Kidney tubule cell (primary cell): ENCODE results near the gene AP1AR.
A peak's percentile ranks its signal among the peaks of the same experiment; 100 is the strongest.
"Not testable (repeated sequence)": the region's sequence is repeated elsewhere in the genome, so short reads cannot be mapped to it uniquely, and the experiment has no call there.

Source experiments
- DNase-seq: peaks from one replicate; pipeline ENCODE4 v3.0.0-alpha.2; 2018; ENCODE audit warnings: low spot score

AP1AR gene, protein sequence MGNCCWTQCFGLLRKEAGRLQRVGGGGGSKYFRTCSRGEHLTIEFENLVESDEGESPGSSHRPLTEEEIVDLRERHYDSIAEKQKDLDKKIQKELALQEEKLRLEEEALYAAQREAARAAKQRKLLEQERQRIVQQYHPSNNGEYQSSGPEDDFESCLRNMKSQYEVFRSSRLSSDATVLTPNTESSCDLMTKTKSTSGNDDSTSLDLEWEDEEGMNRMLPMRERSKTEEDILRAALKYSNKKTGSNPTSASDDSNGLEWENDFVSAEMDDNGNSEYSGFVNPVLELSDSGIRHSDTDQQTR

DNA sequence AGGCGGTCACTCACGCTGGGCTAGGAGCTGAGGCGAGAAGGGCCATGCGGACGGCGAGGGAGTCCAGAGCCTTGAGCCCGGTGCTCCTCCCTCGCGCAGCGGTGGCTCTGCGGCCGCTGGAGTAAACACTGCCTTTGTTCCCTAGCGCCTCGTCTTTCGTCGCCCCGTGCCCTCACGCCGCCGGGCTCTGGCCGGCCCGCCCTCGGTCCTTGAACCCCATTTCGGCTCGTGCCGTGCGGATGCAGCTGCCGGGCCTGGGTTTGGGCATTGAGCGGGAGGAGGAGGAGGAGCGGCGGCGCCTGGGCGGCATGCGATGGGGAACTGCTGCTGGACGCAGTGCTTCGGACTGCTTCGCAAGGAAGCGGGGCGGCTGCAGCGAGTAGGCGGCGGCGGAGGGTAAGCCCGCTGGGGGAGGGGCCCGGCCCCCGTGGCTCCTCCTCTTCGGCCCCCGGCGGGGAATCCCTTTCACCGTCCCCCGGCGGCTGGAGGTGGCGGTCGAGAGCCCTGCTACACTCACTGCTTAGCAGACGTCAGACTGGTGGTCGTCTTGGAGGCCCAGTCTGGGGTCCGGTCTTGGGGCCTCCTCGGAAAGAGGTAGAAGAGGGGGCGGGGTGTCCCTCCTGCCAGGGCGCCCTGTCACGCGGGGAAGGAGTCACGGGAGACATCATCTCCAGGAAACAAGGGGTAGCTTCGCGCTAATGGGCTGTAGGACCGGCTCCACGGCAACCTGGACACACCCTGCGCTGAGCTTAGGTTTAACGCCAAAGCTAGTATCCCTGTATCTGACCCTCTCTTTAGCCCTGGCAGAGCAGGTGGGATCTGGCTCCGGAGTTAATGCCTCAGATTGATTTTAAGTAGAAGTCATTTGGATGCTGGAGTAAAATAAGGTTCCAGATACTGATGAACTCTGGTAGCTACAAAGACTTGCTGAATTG is at the start of gene AP1AR:
TSS of gene AP1AR (plus strand) at position 9 of the 935 bp plus-strand sequence. CDS start at position 314, 305 bp downstream.
- DNase-seq = peak; percentile 83

DNA sequence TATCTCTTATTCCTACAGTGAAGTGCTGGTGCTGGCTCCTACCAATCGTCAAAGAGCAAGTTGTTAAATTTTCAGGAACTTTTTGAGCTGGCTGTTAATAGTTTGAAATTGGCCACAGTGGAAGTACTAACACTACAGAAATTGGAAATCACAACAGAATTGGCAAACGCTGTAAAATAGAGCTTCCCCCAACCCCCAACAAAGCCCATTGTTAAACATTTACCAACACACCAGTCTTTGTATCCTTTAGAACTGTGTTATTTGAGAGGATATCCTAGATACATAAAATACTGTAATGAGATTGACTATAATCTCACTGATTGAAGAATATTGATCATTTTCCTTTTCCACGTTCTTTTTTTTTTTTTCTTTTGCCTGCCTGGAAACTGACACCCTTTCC is 49.0 kb upstream of the AP1AR start:
- no peak for DNase-seq

DNA sequence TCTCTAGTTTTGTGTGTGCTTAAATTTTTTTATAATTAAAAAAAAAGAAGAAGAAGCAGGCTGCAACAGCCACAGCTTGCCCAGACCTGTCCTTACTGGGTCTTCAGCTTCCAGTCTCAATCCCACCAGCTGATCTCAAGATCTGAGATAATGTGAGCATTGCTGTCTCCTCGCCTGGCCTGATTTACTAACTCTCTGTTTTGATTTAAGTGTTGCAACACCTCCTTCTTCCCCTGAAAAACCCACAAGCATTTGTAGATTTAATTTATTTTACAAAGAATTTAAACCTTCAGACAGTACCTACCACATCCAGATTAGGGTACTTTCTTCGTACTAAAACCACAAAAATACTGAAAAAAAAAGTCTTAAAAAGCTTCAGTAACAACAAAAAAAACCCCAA is 48.3 kb upstream of the AP1AR start:
- DNase-seq = no peak

DNA sequence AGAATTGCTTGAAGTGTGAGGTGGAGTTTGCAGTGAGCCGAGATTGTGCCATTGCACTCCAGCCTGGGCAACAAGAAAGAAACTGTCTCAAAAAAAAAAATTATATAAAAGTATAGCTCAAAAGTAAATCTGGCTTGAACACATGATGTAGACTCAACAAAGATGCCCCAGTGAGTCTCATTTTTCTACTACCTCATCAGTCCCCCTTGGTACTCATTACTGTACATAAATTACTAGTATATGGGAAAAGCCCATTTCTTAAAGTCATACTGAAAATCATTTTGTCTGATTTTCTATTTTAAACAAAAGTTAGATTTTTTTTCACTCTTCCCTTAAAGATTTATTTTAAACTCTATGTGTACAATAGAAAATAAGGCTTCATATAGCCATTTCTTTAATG is 47.1 kb upstream of the AP1AR start:
- no peak for DNase-seq

DNA sequence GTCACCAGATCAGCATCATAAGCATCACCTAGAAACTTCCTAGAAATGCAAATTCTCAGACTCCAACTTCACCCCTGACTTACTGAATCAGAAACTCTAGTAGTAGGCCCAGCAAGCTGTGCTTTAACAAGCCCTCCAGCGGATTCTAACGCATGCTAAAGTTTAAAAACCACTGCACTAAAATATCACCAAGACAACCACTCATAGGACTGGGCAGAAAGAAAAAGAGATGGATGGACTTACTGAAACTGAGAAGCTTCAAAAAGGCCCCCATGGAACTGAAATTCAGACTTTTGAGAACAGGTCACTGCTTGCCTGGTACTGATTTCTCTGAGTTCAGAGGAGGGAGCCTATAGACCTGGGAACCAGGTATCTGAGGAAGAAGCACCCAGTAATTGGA is 46.3 kb upstream of the AP1AR start:
- DNase-seq = no peak

DNA sequence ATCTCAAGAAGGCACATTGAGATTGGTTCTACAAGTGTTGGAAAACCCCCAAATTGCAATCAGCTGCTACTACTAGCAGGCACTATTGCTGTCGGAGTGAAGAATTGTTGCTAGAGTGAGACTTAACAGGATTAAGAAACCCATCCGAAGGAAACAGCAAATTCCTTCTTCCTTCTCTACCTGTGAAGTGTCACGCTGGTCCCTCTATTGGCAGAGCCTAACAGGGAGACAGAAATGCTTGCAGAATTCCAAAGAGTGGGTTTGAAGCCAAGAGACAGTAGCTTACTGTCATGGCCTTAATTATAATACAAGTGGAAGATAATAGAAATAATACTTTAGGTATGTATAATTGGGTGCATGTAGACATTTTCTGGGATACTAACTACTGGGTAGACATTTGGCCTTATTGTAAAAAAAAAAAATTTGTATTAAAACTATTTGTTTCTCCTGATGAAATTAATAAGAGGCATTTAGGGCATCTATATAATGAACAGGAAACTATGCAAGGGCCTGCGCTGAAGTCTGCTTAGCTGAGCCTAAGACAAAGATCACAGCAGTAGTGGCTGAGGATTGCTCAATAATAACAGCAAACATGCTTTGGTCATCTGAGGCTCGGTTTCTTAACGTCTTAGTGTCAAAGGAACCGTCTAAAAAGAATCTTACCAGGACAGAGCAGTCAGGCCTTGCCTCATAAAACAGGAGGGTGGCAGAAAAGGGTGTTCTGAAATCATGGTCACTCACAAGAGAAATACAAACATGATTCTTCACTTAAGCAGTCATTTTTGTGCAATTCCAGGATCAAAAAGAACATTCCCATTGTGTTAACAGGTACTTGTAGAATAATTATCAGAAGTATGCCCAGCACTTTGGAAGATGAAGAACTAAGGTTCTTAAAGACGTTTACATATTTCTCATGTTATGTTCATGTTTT is 45.6 kb upstream of the AP1AR start:
- no peak for DNase-seq

DNA sequence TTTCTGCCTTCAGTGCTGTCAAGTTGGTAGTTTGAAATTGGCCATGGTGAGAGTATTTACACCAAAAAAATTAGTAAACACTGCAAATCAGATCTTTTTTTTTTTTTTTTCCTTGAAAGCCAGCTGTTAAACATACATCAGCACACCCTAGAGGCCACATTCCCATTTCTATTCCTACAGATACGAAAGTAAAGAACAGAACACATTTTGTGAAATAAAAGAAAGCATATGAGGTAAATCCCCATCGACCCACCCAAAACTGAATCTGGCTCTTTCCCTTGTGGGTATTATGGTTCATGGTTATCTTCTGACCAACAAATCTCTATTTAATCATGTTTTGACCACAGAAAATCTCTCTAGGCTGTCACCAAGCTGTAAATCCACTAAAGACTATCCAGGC is 41.8 kb upstream of the AP1AR start:
- DNase-seq = no peak

DNA sequence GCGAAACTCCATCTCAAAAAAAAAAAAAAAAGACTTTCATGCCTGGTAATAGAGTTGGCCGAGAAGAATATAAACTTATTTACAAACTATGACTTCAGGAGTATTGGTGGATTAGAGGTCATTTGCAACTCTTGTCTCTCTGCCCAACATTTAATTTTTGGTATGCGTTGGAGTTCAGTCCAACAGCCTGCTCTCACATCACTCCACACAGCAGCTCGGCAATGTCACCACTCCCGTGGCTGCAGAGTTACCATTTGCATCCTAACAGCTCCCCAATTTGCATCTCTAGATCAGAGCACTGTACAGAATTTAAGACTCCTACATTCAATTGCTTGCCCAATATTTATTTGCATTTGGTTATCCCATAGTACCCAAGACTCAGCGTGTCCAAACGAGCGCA is 40.9 kb upstream of the AP1AR start:
- no peak for DNase-seq

DNA sequence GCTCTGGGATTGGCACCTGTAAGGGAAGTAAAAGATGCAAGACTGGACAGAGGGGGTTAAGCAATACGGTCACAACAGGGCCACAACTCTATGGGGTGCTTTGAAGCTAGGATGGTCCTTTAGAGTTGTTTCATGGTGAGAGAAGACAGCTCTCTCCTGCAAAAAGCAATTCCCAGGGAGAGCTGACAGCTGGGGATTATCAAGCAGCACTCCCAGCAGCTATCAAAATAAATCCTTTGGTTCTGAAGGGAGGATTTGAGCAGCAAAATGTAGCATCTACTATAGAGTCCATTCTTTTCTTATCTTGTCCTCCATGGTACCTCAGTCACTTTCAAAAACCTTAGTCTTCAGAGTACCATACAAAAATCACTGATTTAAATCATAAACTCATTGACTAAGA is 35.1 kb upstream of the AP1AR start:
- no peak for DNase-seq

DNA sequence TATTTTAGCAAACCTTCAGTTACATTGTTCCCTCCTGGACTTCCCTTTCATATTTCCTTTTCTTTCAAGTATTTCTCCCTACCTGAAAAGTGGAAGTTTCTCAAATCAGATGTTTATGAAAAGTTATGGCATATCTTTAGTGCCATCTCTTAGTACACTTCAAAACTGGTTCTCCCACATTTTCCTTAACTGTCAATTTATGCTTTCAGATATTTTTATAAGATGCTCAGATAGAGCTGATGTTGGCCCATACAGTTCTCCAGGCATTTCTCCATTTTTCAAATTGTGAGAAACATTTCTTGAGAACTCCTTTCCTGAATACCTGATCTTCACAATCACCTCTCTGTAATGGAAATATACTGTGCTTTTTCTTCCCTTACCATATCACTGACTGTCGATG is 32.5 kb upstream of the AP1AR start:
- no peak for DNase-seq

DNA sequence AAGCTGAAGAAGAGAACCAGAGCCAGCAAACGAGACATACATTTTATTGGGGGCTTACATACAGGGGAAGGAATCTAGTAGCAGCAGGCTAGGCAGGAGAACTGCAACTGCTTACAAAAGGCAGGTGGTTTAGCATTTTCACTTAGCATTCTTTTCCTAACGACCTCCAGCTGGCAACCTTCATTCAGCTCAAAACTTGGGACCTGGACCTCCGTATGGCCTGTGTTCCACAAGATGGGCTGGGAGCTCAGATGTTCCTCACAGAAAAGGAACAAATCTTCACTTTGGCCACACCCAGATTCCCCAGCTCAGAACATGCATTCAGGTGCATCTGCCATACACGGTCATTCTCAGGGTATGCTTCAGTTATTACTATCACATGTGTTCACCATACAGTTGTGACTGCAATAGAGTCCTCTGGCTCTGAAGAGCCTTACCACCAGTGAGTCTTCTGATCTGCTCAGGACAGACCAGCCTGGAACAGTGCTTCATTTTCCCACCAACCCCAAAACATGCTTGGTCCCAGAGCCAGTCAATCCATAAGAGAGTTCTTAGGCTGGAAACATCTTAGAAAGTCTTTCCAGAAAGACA is 29.6 kb upstream of the AP1AR start:
- DNase-seq = no peak

DNA sequence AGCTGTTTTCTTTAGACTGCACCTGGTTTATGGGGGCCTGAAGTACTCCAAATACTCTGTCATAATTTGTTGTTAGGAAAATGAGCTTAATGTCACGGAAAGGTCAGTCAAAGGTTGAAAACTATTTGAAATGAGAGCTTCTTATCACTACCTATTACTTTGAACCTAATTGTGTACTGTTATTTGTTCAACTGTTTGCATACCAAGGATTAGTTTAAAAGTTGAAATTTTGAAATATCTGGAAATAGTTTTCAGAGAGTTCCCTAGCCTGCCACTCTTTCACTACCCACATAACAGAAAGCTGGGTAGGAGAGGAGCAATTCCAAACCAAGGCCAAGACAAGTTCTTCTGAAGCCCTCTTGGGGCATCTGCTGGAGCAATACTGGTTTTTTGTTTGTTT is 28.0 kb upstream of the AP1AR start:
- no peak for DNase-seq

DNA sequence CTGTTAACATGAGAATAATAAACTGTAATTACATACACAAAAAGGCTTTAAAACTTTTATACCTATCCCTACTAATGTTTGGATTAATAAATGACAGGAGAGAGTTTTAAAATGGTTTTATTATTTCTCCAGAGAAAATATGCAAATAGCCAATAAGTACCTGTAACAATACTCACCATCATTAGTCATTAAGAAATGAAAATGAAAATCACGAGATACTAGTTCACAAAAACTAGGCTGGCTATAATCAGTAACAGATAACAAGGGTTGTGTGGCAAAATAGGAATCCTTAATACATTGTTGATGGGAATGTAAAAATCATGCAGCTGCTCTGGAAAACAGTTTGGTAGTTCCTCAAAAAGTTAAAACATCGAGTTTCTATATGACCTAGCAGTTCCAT is 25.2 kb upstream of the AP1AR start:
- no peak for DNase-seq

DNA sequence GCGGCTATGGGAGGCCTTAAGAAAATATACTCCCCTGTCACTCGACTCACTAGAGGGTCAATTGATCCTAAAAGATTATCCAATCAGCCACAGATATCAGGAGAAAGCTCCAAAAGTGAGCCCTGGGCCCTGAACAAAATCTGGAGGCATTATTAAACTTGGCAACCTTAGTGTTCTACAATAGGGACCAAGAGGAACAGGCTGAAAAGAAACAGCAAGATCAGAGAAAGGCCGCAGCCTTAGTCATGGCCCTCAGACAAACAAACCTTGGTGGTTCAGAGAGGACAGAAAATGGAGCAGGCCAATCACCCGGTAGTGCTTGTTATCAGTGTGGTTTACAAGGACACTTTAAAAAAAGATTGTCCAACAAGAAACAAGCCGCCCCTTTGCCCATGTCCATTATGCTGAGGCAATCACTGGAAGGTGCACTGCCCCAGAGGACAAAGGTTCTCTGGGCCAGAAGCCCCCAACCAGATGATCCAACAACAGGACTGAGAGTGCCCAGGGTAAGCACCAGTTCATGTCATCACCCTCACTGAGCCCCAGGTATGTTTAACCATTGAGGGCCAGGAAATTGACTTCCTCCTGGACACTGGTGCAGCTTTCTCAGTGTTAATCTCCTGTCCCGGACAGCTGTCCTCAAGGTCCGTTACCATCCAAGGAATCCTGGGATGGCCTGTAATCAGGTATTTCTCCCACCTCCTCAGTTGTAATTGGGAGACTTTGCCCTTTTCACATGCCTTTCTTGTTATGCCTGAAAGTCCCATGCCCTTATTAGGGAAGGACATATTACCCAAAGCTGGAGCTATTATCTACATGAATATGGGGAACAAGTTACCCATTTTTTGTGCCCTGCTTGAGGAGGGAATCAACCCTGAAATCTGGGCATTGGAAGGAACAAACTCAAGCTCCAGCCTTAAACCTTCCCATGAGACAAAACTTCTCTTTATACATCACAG is 23.2 kb upstream of the AP1AR start:
- DNase-seq = not testable (repeated sequence)

DNA sequence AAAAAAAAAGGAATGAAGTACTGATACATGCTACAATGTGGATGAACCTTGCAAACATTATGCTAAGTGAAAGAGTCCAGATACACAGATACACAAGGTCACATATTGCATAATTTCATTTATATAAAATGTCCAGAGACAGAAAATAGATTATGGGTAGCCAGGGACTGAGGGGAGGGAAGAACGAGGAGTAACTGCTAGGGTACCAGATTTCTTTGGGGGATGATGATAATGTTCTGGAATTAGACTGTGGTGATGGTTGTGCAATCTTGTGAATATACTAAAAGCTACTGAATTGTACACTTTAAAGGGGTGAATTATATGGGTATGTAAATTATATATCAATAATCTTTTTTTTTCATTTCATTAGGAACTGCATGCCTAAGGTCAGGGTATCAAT is 20.8 kb upstream of the AP1AR start:
- no peak for DNase-seq

DNA sequence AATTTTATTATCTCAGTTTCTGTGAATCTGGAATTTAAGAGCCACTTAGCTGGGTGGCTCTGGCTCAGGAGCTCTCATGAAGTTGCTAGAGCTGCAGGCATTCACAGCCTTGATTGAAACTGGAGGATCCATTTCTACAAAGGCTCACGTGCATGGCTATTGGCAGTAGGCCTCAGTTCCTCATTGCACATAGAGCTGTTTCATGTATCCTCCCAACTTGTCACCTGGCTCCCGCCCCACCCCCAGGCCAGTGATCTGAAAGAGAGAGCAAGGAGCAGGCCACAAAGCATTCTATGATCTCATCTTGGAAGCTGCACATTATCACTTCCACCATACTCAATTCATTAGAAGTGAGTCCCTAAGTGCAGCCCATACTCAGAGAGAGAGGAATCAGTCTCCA is 18.5 kb upstream of the AP1AR start:
- peak; percentile 46 for DNase-seq

DNA sequence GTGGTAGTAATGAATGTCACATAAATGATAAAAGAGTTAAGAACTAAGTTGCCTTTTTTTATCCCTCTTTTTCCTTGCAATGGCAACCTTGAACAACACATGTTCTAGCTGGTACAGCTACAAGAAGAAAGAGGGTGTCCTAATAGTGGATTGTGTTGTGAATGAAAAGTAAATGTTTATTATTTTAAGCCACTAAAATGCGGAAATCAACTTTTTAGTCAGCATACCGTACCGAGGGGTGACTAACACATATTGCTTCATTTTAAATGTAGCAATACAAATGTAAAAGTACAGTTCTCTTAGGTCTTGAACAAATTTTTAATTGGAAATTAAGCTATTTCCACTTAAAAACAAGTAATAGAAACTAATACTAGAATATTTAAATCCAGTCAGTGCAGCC is 17.7 kb upstream of the AP1AR start:
- no peak for DNase-seq

DNA sequence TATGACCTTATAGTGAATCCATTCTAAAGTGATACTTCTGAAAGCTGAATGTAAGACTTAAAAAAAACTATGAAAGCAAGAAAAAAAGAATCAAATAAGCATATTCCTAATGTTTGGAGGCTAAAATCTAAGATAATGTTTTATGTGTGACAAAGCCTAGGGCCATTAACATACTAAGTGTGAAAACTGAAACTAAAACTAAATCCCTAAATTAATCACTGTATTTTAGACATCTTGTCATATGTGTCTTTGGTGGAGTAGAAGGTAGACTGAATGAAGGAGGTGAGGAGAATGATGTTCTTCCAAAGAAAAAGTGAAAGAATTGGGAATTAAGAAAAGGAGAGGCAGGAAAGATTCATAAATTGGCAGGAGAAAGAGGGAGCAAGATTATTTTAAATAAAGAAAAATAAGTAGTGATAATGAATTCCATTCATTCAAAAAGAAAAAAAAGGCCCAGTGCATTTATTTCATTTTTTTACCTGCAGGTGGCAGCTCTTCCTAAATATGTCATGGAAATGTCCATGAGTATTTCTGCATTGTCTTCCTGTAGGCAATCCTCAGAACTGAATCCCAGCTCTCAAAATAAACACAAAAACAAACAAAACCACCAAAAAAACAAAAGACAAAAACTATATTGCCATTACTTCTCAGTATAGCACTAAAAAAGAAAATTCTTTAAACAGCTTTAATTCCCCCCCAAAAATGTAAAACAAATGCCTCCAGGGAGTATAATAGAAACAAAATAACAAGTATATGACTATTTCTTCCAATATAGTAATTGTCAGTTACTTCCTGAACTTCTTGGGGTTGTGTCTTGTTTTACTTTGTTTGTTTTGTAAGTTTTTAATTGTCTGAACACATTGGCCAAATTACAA is 17.0 kb upstream of the AP1AR start:
- peak; percentile 38 for DNase-seq

DNA sequence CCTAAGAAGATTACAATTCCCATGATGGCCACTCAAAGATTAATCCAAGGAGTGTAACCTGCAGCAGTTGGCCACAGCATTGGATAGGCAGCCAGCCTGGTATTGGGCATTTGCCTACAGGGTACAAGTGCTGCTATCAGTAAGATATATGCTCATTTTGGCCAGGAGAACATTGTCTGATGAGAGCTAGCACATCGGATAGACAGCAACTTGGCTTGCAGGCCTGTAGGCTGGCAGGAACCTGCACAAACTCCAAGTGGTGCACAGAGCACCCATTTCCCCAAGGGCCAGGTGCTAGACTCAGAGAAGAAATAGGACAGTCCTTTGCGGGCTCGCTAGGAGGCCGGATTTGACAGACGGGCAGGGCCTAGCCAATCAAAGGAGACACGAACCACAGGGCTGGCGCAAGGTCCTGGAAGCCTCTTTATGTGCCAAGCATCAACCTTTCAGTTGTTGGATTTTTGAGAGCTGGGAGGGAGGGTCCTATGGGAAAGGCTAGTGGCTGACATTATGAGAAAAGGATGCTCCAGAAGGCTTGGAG is 11.7 kb upstream of the AP1AR start:
- DNase-seq = no peak
